GM12878 (cell line): ENCODE measurements around the gene ACBD5. TPM values are rescaled to one million over a fixed set of nuclear protein-coding genes. Genes with fewer than 3 reads are reported as not detected.

Source experiments
- ATAC-seq: fragments of 200-7000 bp; cut with Tn5 transposase; 3 replicates; pipeline ENCODE4 v1.9.1; 2020; ENCODE audit warnings: mild to moderate bottlenecking, moderate library complexity
- Bru-seq: library from RNA; stranded (reverse); fragments of 400-500 nt; gene quantifications from one replicate; lab custom pipeline; 2021; lab: Mats Ljungman, UMichigan
- BruChase-seq, 2 experiments: library from RNA; stranded (reverse); fragments of 400-500 nt; gene quantifications; one replicate each; lab custom pipeline; 2021; lab: Mats Ljungman, UMichigan
- BruUV-seq: library from RNA; stranded (reverse); fragments of 400-500 nt; replicated peaks from 2 replicates; lab custom pipeline; 2021; lab: Mats Ljungman, UMichigan
- CTCF ChIA-PET: fragments of 300-600 bp; sonication (Branson Sonifier 250); formaldehyde crosslinking; extraction: SDS; loops from one replicate; lab custom pipeline; 2021; ENCODE audit warnings: inconsistent platforms; lab: Yijun Ruan, JAX
- POLR2A ChIA-PET: fragments of 350-600 bp; formaldehyde crosslinking; extraction: SDS; loops from one replicate; lab custom pipeline; 2021; ENCODE audit warnings: inconsistent platforms; lab: Charles Lee
- RAD21 ChIA-PET: fragments of 300-600 bp; sonication (Branson Sonifier 250); formaldehyde crosslinking; loops from one replicate; lab custom pipeline; 2023; ENCODE audit warnings: antibody characterized with exemption; ENCODE audit not compliant: unreplicated experiment; lab: Charles Lee
- SMC1A ChIA-PET: fragments of 300-600 bp; sonication (Branson Sonifier 250); formaldehyde crosslinking; loops from one replicate; lab custom pipeline; 2023; ENCODE audit not compliant: unreplicated experiment, uncharacterized antibody; lab: Charles Lee
- DNase-seq: peaks from one replicate; pipeline ENCODE4 v3.0.0-alpha.2; 2011; ENCODE audit warnings: low read depth, low spot score
- FAIRE-seq: peaks from 3 replicates; lab custom pipeline; 2011; peaks lifted over from hg19 to GRCh38; lab: Jason Lieb, UNC
- H2AFZ ChIP-seq: 2 replicates; pipeline ENCODE4 v1.6.0; 2011; ENCODE audit warnings: low read depth, low read length, control low read depth; ENCODE audit not compliant: control insufficient read depth
- H3K27ac ChIP-seq: 2 replicates; pipeline ENCODE4 v1.5.1; 2011; ENCODE audit warnings: control low read depth; ENCODE audit not compliant: control insufficient read depth, insufficient read depth
- H3K27me3 ChIP-seq, 2 experiments: replicated peaks in 1 of 2; 2 replicates each; pipeline versions ENCODE4 v1.6.0 to v1.6.1; 2011; ENCODE audit warnings: low read length in 1 of 2; ENCODE audit not compliant: control insufficient read depth in 2 of 2, insufficient read depth in 2 of 2
- H3K36me3 ChIP-seq, 2 experiments: 2 replicates each; pipeline ENCODE4 v1.5.1; 2011; ENCODE audit warnings: low read length in 1 of 2; ENCODE audit not compliant: control insufficient read depth in 2 of 2, insufficient read depth in 2 of 2
- H3K4me1 ChIP-seq: 2 replicates; pipeline ENCODE4 v1.6.1; 2011; ENCODE audit warnings: mild to moderate bottlenecking, low read length, moderate library complexity, mixed read lengths; ENCODE audit not compliant: control insufficient read depth, insufficient read depth
- H3K4me2 ChIP-seq: 2 replicates; pipeline ENCODE4 v1.6.0; 2011; ENCODE audit warnings: control low read depth; ENCODE audit not compliant: control insufficient read depth, insufficient read depth
- H3K4me3 ChIP-seq: fragments of 200-600 bp; sonication (generic); 2 replicates; pipeline ENCODE4 v1.5.1; 2016
- H3K79me2 ChIP-seq: 2 replicates; pipeline ENCODE4 v1.6.0; 2011; ENCODE audit warnings: low read length; ENCODE audit not compliant: control insufficient read depth, insufficient read depth
- H3K9ac ChIP-seq: 2 replicates; pipeline ENCODE4 v1.8.0; 2011; ENCODE audit warnings: low read length, control low read depth, mixed read lengths; ENCODE audit not compliant: control insufficient read depth, insufficient read depth
- H3K9me3 ChIP-seq: replicated peaks from 3 replicates; pipeline ENCODE4 v1.5.1; 2011; ENCODE audit warnings: mild to moderate bottlenecking, low read length; ENCODE audit not compliant: control insufficient read depth, insufficient read depth
- H4K20me1 ChIP-seq: 2 replicates; pipeline ENCODE4 v1.6.0; 2011; ENCODE audit not compliant: control insufficient read depth, insufficient read depth
- ASH2L ChIP-seq: fragments of 300-600, 200-600 bp; sonication (generic); IDR thresholded peaks from 2 replicates; pipeline ENCODE4 v1.6.1; 2017; ENCODE audit warnings: low read depth, mild to moderate bottlenecking, borderline replicate concordance
- BACH1 ChIP-seq: fragments of 450-650 bp; IDR thresholded peaks from 2 replicates; pipeline ENCODE4 v1.6.1; 2017; ENCODE audit warnings: mild to moderate bottlenecking, borderline replicate concordance
- BHLHE40 ChIP-seq, 2 experiments: fragments of 450-650 bp in 1 of 2; IDR thresholded peaks; 2 replicates each; pipeline ENCODE4 v1.6.1; 2011 to 2017; ENCODE audit warnings: low read depth in 2 of 2, borderline replicate concordance in 1 of 2, improper control_type of control experiment in 1 of 2, low read length in 1 of 2, mild to moderate bottlenecking in 1 of 2
- BMI1 ChIP-seq: fragments of 450-650 bp; IDR thresholded peaks from 2 replicates; pipeline ENCODE4 v1.6.1; 2016; ENCODE audit warnings: mild to moderate bottlenecking, moderate library complexity, borderline replicate concordance
- CBX3 ChIP-seq: fragments of 200-600 bp; sonication (generic); IDR thresholded peaks from 2 replicates; pipeline ENCODE4 v1.6.1; 2016; ENCODE audit warnings: low read depth, borderline replicate concordance
- CHD1 ChIP-seq: IDR thresholded peaks from 2 replicates; pipeline ENCODE4 v1.6.1; 2012; ENCODE audit warnings: low read depth, low read length, improper control_type of control experiment
- CREM ChIP-seq: IDR thresholded peaks from 2 replicates; pipeline ENCODE4 v1.6.1; 2014; ENCODE audit warnings: antibody characterized with exemption, low read depth
- HDAC2 ChIP-seq: fragments of 200-600 bp; sonication (generic); IDR thresholded peaks from 2 replicates; pipeline ENCODE4 v1.6.1; 2017
- IKZF2 ChIP-seq, 2 experiments: fragments of 450-650 bp; IDR thresholded peaks; 2 replicates each; pipeline ENCODE4 v1.6.1; 2017; ENCODE audit warnings: mild to moderate bottlenecking in 2 of 2, moderate library complexity in 2 of 2
- MTA2 ChIP-seq: fragments of 450-650 bp; IDR thresholded peaks from 2 replicates; pipeline ENCODE4 v1.6.1; 2016; ENCODE audit warnings: low read depth, mild to moderate bottlenecking, moderate library complexity
- MXI1 ChIP-seq: fragments of 150-350 bp; IDR thresholded peaks from 2 replicates; pipeline ENCODE4 v1.6.1; 2011; ENCODE audit warnings: low read depth, mild to moderate bottlenecking, inconsistent platforms, low read length, improper control_type of control experiment
- NBN ChIP-seq: fragments of 450-650 bp; IDR thresholded peaks from 2 replicates; pipeline ENCODE4 v1.6.1; 2016
- NFIC ChIP-seq: IDR thresholded peaks from 2 replicates; pipeline ENCODE4 v1.6.1; 2012; ENCODE audit warnings: low read depth, mild to moderate bottlenecking, inconsistent platforms, low read length, moderate library complexity
- POLR2AphosphoS2 ChIP-seq: IDR thresholded peaks from 2 replicates; pipeline ENCODE4 v1.6.1; 2011; ENCODE audit warnings: low read depth, mild to moderate bottlenecking, low read length, improper control_type of control experiment, moderate library complexity
- POLR2AphosphoS5 ChIP-seq: IDR thresholded peaks from 2 replicates; pipeline ENCODE4 v1.6.1; 2011; ENCODE audit warnings: mild to moderate bottlenecking, low read length, inconsistent platforms
- SIN3A ChIP-seq: IDR thresholded peaks from 2 replicates; pipeline ENCODE4 v1.6.1; 2012; ENCODE audit warnings: low read depth, low read length, improper control_type of control experiment
- TAF1 ChIP-seq: IDR thresholded peaks from 2 replicates; pipeline ENCODE4 v1.6.1; 2011; ENCODE audit warnings: mild to moderate bottlenecking, low read depth, low read length, borderline replicate concordance
- TCF12 ChIP-seq: IDR thresholded peaks from 2 replicates; pipeline ENCODE4 v1.6.1; 2011; ENCODE audit warnings: low read depth, mild to moderate bottlenecking, low read length
- YY1 ChIP-seq: IDR thresholded peaks from 2 replicates; pipeline ENCODE4 v1.6.1; 2011; ENCODE audit warnings: low read depth, mild to moderate bottlenecking, low read length
- WGBS: methylation state at CpG from one replicate; pipeline ENCODE4 v1.1.6; 2016; ENCODE audit warnings: low lambda C conversion rate; ENCODE audit not compliant: insufficient replicate concordance, insufficient coverage; ENCODE audit errors: missing lambda C conversion rate; 5-methylcytosine and 5-hydroxymethylcytosine counted together
- in situ Hi-C: fragments of 300-500 bp; cut with MboI; formaldehyde crosslinking; loops from 9 replicates; pipeline ENCODE4 v1.14.3; 2018; ENCODE audit warnings: mixed read lengths
- intact Hi-C: fragments of 100-400 bp; cut with micrococcal nuclease; formaldehyde crosslinking; loops from one replicate; pipeline ENCODE4 v1.14.2; 2022; ENCODE audit not compliant: unreplicated experiment
- long read RNA-seq, 2 experiments: library from polyadenylated mRNA; unstranded; transcript quantifications; one replicate each; pipeline ENCODE4 v2.0.0, GENCODE V29; 2019 to 2020
- polyA minus RNA-seq, 3 experiments: library from RNA; depleted of rRNA, polyadenylated mRNA; stranded (reverse); fragments of >200 nt; gene quantifications; 2 replicates each; pipeline ENCODE4 v1.2.3, GENCODE V29; 2011
- polyA plus RNA-seq, 11 experiments: library from polyadenylated mRNA; depleted of rRNA in 4 of 11; unstranded in 6 of 11; stranded (reverse) in 5 of 11; fragments of >200 nt; fragmentation: Nextera tagmentation in 4 of 11; fragmentation: Illumina TruSeq in 1 of 11; extraction: Ambion mirVana in 4 of 11; extraction: Trizol in 1 of 11; gene quantifications; 1 replicate in 1 of 11; 2 replicates in 10 of 11; pipeline versions ENCODE4 v1.2.1 to v1.2.3, GENCODE V29; 2011 to 2016; ENCODE audit warnings: inconsistent platforms in 2 of 11, missing spikeins in 2 of 11, low read depth in 1 of 11
- total RNA-seq, 4 experiments: library from RNA; depleted of rRNA in 3 of 4; stranded (reverse); fragments of >200 nt in 3 of 4; fragmentation: Illumina TruSeq in 1 of 4; extraction: Trizol in 1 of 4; gene quantifications; 2 replicates each; pipeline versions ENCODE4 v1.2.1 to v1.2.3, GENCODE V29; 2013 to 2021

ACBD5 gene
- 22.7 and 25.2 TPM in 2 replicates for total RNA-seq (2013; cell fraction: nucleolus; rRNA removed)
- total RNA-seq (2014; rRNA removed) (11.0 and 13.5 TPM in 2 replicates), total RNA-seq (2014; rRNA removed; fragmentation: Illumina TruSeq; extraction: Trizol) (14.3 and 14.4 TPM in 2 replicates), total RNA-seq (2021) (12.0 and 12.9 TPM in 2 replicates), polyA plus RNA-seq (2011; rRNA removed) (22.3 and 33.4 TPM in 2 replicates), polyA plus RNA-seq (2014; fragmentation: Illumina TruSeq; extraction: Trizol) (12.8 and 18.1 TPM in 2 replicates), polyA plus RNA-seq (2014; fragmentation: Nextera tagmentation; extraction: Ambion mirVana) (1 to 10 TPM; 2.4 to 3.6 TPM), polyA plus RNA-seq (2014; rRNA removed) (7.4 and 9.5 TPM in 2 replicates), polyA plus RNA-seq (2016; fragmentation: Nextera tagmentation; extraction: Ambion mirVana) (10 to 100 TPM; 15.4 to 17.8 TPM), polyA minus RNA-seq (2011; rRNA and poly(A)+ RNA removed) (10.5 and 11.4 TPM in 2 replicates), Bru-seq, nascent RNA (percentile 73 among the genes with signal in this experiment), BruChase-seq, experiment 1, labeled RNA remaining after a 6-hour chase (percentile 72 among the genes with signal in this experiment), BruChase-seq, experiment 2, labeled RNA remaining after a 2-hour chase (percentile 77 among the genes with signal in this experiment)
- 3.9 TPM for polyA plus RNA-seq (2011; ENCODE audit: low read depth)
- 8.1 and 9.3 TPM in 2 replicates for polyA plus RNA-seq (2011; cell fraction: cytosol; rRNA removed)
- 10.0 and 11.7 TPM in 2 replicates for polyA plus RNA-seq (2011; cell fraction: nucleus; rRNA removed)
- polyA plus RNA-seq (2012) = 6.6 and 11.3 TPM in 2 replicates
- 6.4 and 6.9 TPM in 2 replicates for polyA minus RNA-seq (2011; cell fraction: cytosol; rRNA and poly(A)+ RNA removed)
- 7.0 and 10.4 TPM in 2 replicates for polyA minus RNA-seq (2011; cell fraction: nucleus; rRNA and poly(A)+ RNA removed)
- long read RNA-seq, experiment 1, full-length matches to known transcripts = 3 of 9 reads
- long read RNA-seq, experiment 1, partial matches to known transcripts = 1 of 9 reads
- long read RNA-seq, experiment 1, other reads (novel, unspliced or antisense) = 5 of 9 reads
- long read RNA-seq, experiment 2, full-length matches to known transcripts = 9 of 54 reads
- long read RNA-seq, experiment 2, partial matches to known transcripts = 25 of 54 reads
- long read RNA-seq, experiment 2, other reads (novel, unspliced or antisense) = 20 of 54 reads

- ChIA-PET RAD21 (interaction anchor here (1.4 kb wide), 1 partner anchor 17 kb away, joined by 5 read pairs; no protein-coding TSS in a partner anchor), SMC1A (interaction anchor here (0.8 to 1.7 kb wide), 4 partner anchors 9 to 119 kb away, joined by 3 to 6 read pairs (median 5); no protein-coding TSS in a partner anchor)
- BruUV-seq = TSS peak; percentile 71
- peak; percentile 75 for TF ChIP-seq NBN
- TF ChIP-seq BMI1 = no peak
- TF ChIP-seq SIN3A = peak; percentile 61; the same call in 1 of the 2 replicates
- TF ChIP-seq CBX3 = no peak
- peak; percentile 33; the same call in 1 of the 2 replicates for TF ChIP-seq POLR2AphosphoS5
- TF ChIP-seq CHD1 = 0 out of 2 replicates have a peak, but pooled peaks have one; percentile 42
- 0 out of 2 replicates have a peak, but pooled peaks have one; percentile 67 for TF ChIP-seq ASH2L
- TF ChIP-seq CREM = peak; percentile 43; the same call in 1 of the 2 replicates
- TF ChIP-seq IKZF2 (IDR thresholded peaks at IDR 0.05) = peak in 1 of 2 experiments; percentile 52; a peak in 3 of 4 replicates
- no peak for TF ChIP-seq POLR2AphosphoS2
- TF ChIP-seq TAF1 = 0 out of 2 replicates have a peak, but pooled peaks have one; percentile 15
- TF ChIP-seq MTA2 = no peak
- 0 out of 2 replicates have a peak, but pooled peaks have one; percentile 25 for TF ChIP-seq TCF12
- TF ChIP-seq YY1 = peak; percentile 70
- peak; percentile 89 to 96 for TF ChIP-seq BHLHE40 (IDR thresholded peaks at IDR 0.05; ENCODE audit: borderline replicate concordance in 1 of 2, low read depth in 2 of 2, low read length in 1 of 2)
- TF ChIP-seq BACH1 = 0 out of 2 replicates have a peak, but pooled peaks have one; percentile 5
- no peak for TF ChIP-seq NFIC
- TF ChIP-seq MXI1 = peak; percentile 63
- 0 out of 2 replicates have a peak, but pooled peaks have one; percentile 70 for TF ChIP-seq HDAC2
These were observed at the start of gene ACBD5 for GRCh38 chr10:27240212-27241009. Gene ACBD5 (minus strand): TSS chr10:27240797. CDS start chr10:27240688, 109 bp downstream.

More at GRCh38 chr10:27240212-27241009, at the start of gene ACBD5:
- H3K4me3 ChIP-seq = peak within 1 kb of the TSS; percentile 93
- H3K36me3 ChIP-seq = no peaks in the 10 kb centered on the region
- H3K79me2 ChIP-seq = peaks cover 27% of the 10 kb centered on the region
- H3K4me1 ChIP-seq = peaks cover 4% of the 10 kb centered on the region; the same call in 1 of the 2 replicates
- intact Hi-C loops (loop anchor here (2.0 to 5.0 kb wide), 5 partner anchors 107 to 1292 kb away; partner anchors contain the start of genes ABI1, RAB18 and WAC), in situ Hi-C loops (loop anchor here (5.0 to 10.0 kb wide), 3 partner anchors 112 to 1294 kb away; partner anchors contain the start of genes RAB18 and WAC)
- FAIRE-seq (no peak), DNase-seq (peak; percentile 28), ATAC-seq (peak; percentile 74)
- peak within 1 kb of the TSS; percentile 98 for H2AFZ ChIP-seq
- peak within 1 kb of the TSS; percentile 95 for H3K27ac ChIP-seq
- ChIA-PET POLR2A (interaction anchor here (0.6 to 1.5 kb wide), 5 partner anchors 9 to 105 kb away, joined by 3 to 6 read pairs (median 3); partner anchors contain the start of genes MASTL and YME1L1), CTCF (interaction anchor here (0.8 to 1.8 kb wide), 5 partner anchors 12 to 119 kb away, joined by 4 to 9 read pairs (median 5); partner anchors contain the start of gene YME1L1)
- no peaks in the 10 kb centered on the region for H3K27me3 ChIP-seq
- no peaks in the 10 kb centered on the region for H4K20me1 ChIP-seq
- under 1% methylated on average over 64 of the region's 64 CpGs for WGBS
- no peaks in the 10 kb centered on the region for H3K9me3 ChIP-seq
- peak within 1 kb of the TSS; percentile 90 for H3K9ac ChIP-seq
- peak within 1 kb of the TSS; percentile 84 for H3K4me2 ChIP-seq
